ENCODE data around the gene IQCK. TPM values are rescaled to one million over a fixed set of nuclear protein-coding genes. Genes with fewer than 3 reads are reported as not detected.
"Not testable (repeated sequence)": the region's sequence is repeated elsewhere in the genome, so short reads cannot be mapped to it uniquely, and the experiment has no call there.

IQCK gene
- total and polyA plus RNA-seq, 10 donors = 3.6 to 19.9 (median 7.4) TPM

- Histone ChIP-seq H3K36me3 (no peaks in the 10 kb centered on the region), H3K4me1 (no peaks in the 10 kb centered on the region), H3K9me3 (no peaks in the 10 kb centered on the region), H3K27ac (no peak overlapping the region), H3K4me3 (no peak overlapping the region), H3K27me3 (replicated peaks in 1 of 7) (no peaks in the 10 kb centered on the region)
- no peak for DNase-seq
- intact Hi-C loops (cut with DNase I; ENCODE audit: low total_unique reads) = no loop called here
- 69 to 80% (median 74%) methylated on average over 3 of the region's 3 CpGs for WGBS, 5 donors
- TF ChIP-seq CTCF (IDR thresholded peaks at IDR 0.05 in 8 of 11, conservative IDR thresholded peaks at IDR 0.05 in 3 of 11) (no peak), POLR2A (IDR thresholded peaks at IDR 0.05) (no peak), POLR2AphosphoS5 (IDR thresholded peaks at IDR 0.05) (no peak)
Observed at GRCh38 chr16:19784183-19784736, 66.2 kb downstream of the IQCK start.

GRCh38 chr16:19785081-19785480, 67.0 kb downstream of the IQCK start:
- Histone ChIP-seq H3K27ac (no peak overlapping the region), H3K4me1 (no peaks in the 10 kb centered on the region), H3K27me3 (replicated peaks in 1 of 7) (no peaks in the 10 kb centered on the region), H3K4me3 (no peak overlapping the region), H3K9me3 (no peaks in the 10 kb centered on the region), H3K36me3 (no peaks in the 10 kb centered on the region)
- TF ChIP-seq POLR2A (IDR thresholded peaks at IDR 0.05) = no peak
- no peak for TF ChIP-seq CTCF (IDR thresholded peaks at IDR 0.05 in 8 of 11, conservative IDR thresholded peaks at IDR 0.05 in 3 of 11)
- no peak for TF ChIP-seq POLR2AphosphoS5 (IDR thresholded peaks at IDR 0.05)
- DNase-seq = no peak
- 90 to 100% (median 92%) methylated on average over 1 of the region's 1 CpG for WGBS, 5 donors
- intact Hi-C loops (cut with DNase I; ENCODE audit: low total_unique reads) = no loop called here

- Histone ChIP-seq H3K4me1 (no peaks in the 10 kb centered on the region), H3K27me3 (replicated peaks in 1 of 7) (no peaks in the 10 kb centered on the region), H3K36me3 (no peaks in the 10 kb centered on the region), H3K27ac (no peak overlapping the region), H3K9me3 (no peaks in the 10 kb centered on the region), H3K4me3 (no peak overlapping the region)
- no peak for TF ChIP-seq CTCF (IDR thresholded peaks at IDR 0.05 in 8 of 11, conservative IDR thresholded peaks at IDR 0.05 in 3 of 11)
- no peak for TF ChIP-seq POLR2AphosphoS5 (IDR thresholded peaks at IDR 0.05)
- TF ChIP-seq POLR2A (IDR thresholded peaks at IDR 0.05) = no peak
- DNase-seq = no peak
- WGBS, 5 donors = 79 to 85% (median 82%) methylated on average over 10 of the region's 10 CpGs
- intact Hi-C loops (cut with DNase I; ENCODE audit: low total_unique reads) = no loop called here
Observed at GRCh38 chr16:19785512-19786130, 67.5 kb downstream of the IQCK start.

GRCh38 chr16:19801369-19801768, 83.3 kb downstream of the IQCK start:
- H3K27ac ChIP-seq; H3K27me3 ChIP-seq (replicated peaks in 1 of 7); intact Hi-C loops (cut with DNase I; ENCODE audit: low total_unique reads); DNase-seq; H3K36me3 ChIP-seq; H3K4me3 ChIP-seq: not testable (repeated sequence)
- Histone ChIP-seq H3K9me3 (peaks cover 0 to 14% (median 12%) of the 10 kb centered on the region in 8 donors), H3K4me1 (peaks cover 0 to 16% (median 9%) of the 10 kb centered on the region in 6 donors)
- WGBS, 5 donors = 60 to 100% (median 86%) methylated on average over 1 of the region's 5 CpGs; no CpG with 5 or more reads in 2 of the 5 donors

- H3K4me1 ChIP-seq = peaks cover 0 to 16% (median 9%) of the 10 kb centered on the region in 6 donors
- H3K27ac ChIP-seq; H3K36me3 ChIP-seq; H3K27me3 ChIP-seq (replicated peaks in 1 of 7); intact Hi-C loops (cut with DNase I; ENCODE audit: low total_unique reads); DNase-seq; H3K4me3 ChIP-seq: not testable (repeated sequence)
- peaks cover 0 to 18% (median 12%) of the 10 kb centered on the region in 8 donors for H3K9me3 ChIP-seq
- WGBS, 5 donors = 50 to 71% (median 62%) methylated on average over 1 to 2 of the region's 4 CpGs; no CpG with 5 or more reads in 1 of the 5 donors
Observed at GRCh38 chr16:19801824-19802223, 83.8 kb downstream of the IQCK start.
